Activated B cell treated with CpG ODN at 0.5 μM for 24 hours (primary cell): ENCODE data around the gene ATE1. TPM values are rescaled to one million over a fixed set of nuclear protein-coding genes. Genes with fewer than 3 reads are reported as not detected.
A peak's percentile ranks its signal among the peaks of the same experiment; 100 is the strongest.

ENCODE experiments used
- ATAC-seq: fragments of 200-7000 bp; cut with Tn5 transposase; one replicate; pipeline ENCODE4 v1.10.0; 2021; ENCODE audit warnings: low read depth, mild to moderate bottlenecking, moderate library complexity
- CTCF ChIA-PET: fragments of 350-600 bp; sonication (Branson Sonifier 250); formaldehyde crosslinking; loops from one replicate; lab custom pipeline; 2021; ENCODE audit warnings: antibody characterized with exemption; lab: Charles Lee
- POLR2A ChIA-PET: fragments of 350-600 bp; sonication (Branson Sonifier 250); formaldehyde crosslinking; loops from one replicate; lab custom pipeline; 2021; ENCODE audit warnings: antibody characterized with exemption; lab: Charles Lee
- DNase-seq: peaks from one replicate; pipeline ENCODE4 v3.0.0; 2022
- H3K27ac Mint-ChIP-seq: one replicate; pipeline ENCODE4 v1.8.0; 2020; ENCODE audit warnings: mixed read lengths
- H3K27me3 Mint-ChIP-seq: one replicate; pipeline ENCODE4 v1.8.0; 2021; ENCODE audit warnings: mixed read lengths
- H3K36me3 Mint-ChIP-seq: one replicate; pipeline ENCODE4 v1.8.0; 2021; ENCODE audit warnings: low read depth, mixed read lengths
- H3K4me1 Mint-ChIP-seq: one replicate; pipeline ENCODE4 v1.8.0; 2021; ENCODE audit warnings: mixed read lengths
- H3K4me3 Mint-ChIP-seq: one replicate; pipeline ENCODE4 v1.8.0; 2020; ENCODE audit warnings: mild to moderate bottlenecking, mixed read lengths
- H3K9me3 Mint-ChIP-seq: one replicate; pipeline ENCODE4 v1.8.0; 2020; ENCODE audit warnings: mixed read lengths
- CTCF ChIP-seq: fragments of 200-600 bp; IDR thresholded peaks from one replicate; pipeline ENCODE4 v1.8.0; 2022; ENCODE audit warnings: antibody characterized with exemption, mild to moderate bottlenecking
- intact Hi-C: fragments of 100-400 bp; cut with micrococcal nuclease; formaldehyde crosslinking; loops from one replicate; pipeline ENCODE4 v1.15.1; 2024
- total RNA-seq: library from RNA; stranded (reverse); gene quantifications from 2 replicates; pipeline ENCODE4 v1.2.3, GENCODE V29; 2022

Gene ATE1
- total RNA-seq, 1 donor from 2014 or later: 31.0 TPM

DNA sequence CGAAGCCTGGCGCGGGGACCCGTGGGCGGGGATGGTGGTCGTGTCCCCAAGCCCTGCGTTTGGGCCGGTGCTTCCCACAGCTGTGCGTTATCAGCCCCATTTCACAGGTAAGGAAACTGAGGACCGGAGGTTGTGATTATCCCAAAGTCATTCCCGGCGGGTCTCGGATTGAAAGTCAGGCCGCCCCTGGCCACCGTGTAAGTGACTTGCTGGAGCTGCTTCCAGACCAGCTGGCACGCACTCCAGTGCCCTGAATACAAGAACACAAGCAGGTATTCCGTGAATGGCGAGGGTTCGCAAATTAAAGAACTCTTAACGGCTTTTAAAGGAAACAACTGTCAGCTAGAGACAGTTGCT, 675 bp upstream of the ATE1 start:
- no peak for ATAC-seq

DNA sequence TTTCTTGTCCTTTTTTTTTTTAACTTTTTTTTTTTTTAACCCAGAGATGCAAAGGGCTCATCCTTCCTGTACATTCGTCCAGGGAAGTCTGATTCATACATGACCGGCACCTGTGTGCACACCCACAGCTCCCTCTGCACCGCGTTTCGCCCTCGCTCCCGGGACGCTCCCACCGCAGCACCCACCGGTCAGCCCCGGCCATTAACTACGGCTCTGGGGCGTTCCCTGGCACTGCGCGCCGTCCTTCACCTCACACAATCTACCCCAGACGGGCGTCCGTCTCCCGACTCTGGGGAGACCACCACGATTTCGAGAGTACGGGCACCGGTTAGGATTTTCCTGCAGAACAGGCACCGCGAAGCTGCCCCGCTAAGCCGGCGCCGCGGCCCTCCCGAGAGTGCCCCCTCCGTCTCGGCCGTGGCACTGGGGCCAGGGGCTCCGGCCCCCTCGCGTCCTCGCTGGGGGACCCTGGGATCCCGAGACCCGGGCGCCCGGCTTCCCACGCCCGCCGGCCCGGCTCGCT, 452 bp downstream of the ATE1 start:
- ATAC-seq (peak; percentile 31), DNase-seq (no peak)
- intact Hi-C loops: loop anchor here (5.0 kb wide), 2 partner anchors 950 to 1230 kb away; partner anchors contain the start of gene FAM24B
- POLR2A ChIA-PET: interaction anchor here (0.6 to 2.5 kb wide), 5 partner anchors 8 to 1075 kb away, joined by 3 to 12 read pairs (median 4); partner anchors contain the start of genes NSMCE4A and WDR11
- peak overlapping the region; percentile 94 for H3K4me3 Mint-ChIP-seq
- peak overlapping the region; percentile 75 for H3K27ac Mint-ChIP-seq
- H3K9me3 Mint-ChIP-seq: no peaks in the 10 kb centered on the region
- H3K4me1 Mint-ChIP-seq: peaks cover 22% of the 10 kb centered on the region
- H3K36me3 Mint-ChIP-seq: peaks cover 7% of the 10 kb centered on the region
- CTCF ChIA-PET: no interaction called here
- TF ChIP-seq CTCF: no peak
- no peaks in the 10 kb centered on the region for H3K27me3 Mint-ChIP-seq

More for the DNA sequence above, 675 bp upstream of the ATE1 start:
- Mint-ChIP-seq H3K27ac (peak overlapping the region; percentile 91), H3K4me3 (peak overlapping the region; percentile 94), H3K36me3 (no peaks in the 10 kb centered on the region), H3K27me3 (no peaks in the 10 kb centered on the region), H3K9me3 (no peaks in the 10 kb centered on the region), H3K4me1 (peaks cover 19% of the 10 kb centered on the region)
- no peak for DNase-seq
- TF ChIP-seq CTCF: no peak
- intact Hi-C loops: loop anchor here (1.0 to 5.0 kb wide), 6 partner anchors 47 to 1229 kb away; partner anchors contain the start of genes ACADSB, FAM24B, IKZF5 and NSMCE4A
- CTCF ChIA-PET: no interaction called here
- POLR2A ChIA-PET: interaction anchor here (1.1 to 2.5 kb wide), 5 partner anchors 9 to 1080 kb away, joined by 3 to 12 read pairs (median 4); partner anchors contain the start of genes ACADSB, IKZF5, NSMCE4A and WDR11

DNA sequence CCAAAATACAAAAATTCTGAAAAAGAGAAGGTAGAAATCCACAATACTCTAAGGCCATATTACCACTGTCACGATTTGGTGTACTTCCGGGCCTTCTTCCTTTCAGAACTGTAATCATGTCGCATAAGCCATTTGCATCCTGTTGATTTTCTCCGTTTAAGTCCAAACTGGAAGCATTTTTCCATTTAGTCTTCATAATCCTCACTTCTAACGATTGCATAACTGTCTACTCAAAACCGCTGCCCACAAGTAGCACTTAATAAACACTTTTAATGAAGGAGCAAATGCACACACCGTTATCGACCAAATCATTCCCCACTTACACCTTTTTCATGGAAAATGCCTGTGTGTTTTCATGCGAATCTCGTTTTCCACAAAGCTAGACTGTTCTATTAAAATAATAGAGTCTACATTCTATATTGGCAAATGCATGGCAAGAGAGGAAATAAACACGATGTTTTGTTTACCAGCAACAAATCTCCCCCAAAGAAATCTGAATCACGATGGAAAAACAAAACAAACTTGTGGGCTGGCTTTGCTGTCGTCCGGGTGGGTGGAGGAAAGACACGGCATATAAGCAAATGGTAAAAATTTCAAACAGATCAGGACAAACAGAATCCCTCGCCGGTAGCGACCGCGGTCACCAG, 1.0 kb downstream of the ATE1 start:
- Mint-ChIP-seq H3K27me3 (no peaks in the 10 kb centered on the region), H3K9me3 (no peaks in the 10 kb centered on the region), H3K36me3 (peaks cover 10% of the 10 kb centered on the region), H3K4me1 (peaks cover 22% of the 10 kb centered on the region), H3K4me3 (peak overlapping the region; percentile 94), H3K27ac (peak overlapping the region; percentile 75)
- ChIA-PET CTCF (no interaction called here), POLR2A (interaction anchor here (1.5 to 2.5 kb wide), 2 partner anchors 48 to 1075 kb away, joined by 6 to 12 read pairs; partner anchors contain the start of genes NSMCE4A and WDR11)
- DNase-seq (no peak), ATAC-seq (peak; percentile 1)
- intact Hi-C loops: loop anchor here (5.0 kb wide), 2 partner anchors 951 to 1231 kb away; partner anchors contain the start of gene FAM24B
- no peak for TF ChIP-seq CTCF

DNA sequence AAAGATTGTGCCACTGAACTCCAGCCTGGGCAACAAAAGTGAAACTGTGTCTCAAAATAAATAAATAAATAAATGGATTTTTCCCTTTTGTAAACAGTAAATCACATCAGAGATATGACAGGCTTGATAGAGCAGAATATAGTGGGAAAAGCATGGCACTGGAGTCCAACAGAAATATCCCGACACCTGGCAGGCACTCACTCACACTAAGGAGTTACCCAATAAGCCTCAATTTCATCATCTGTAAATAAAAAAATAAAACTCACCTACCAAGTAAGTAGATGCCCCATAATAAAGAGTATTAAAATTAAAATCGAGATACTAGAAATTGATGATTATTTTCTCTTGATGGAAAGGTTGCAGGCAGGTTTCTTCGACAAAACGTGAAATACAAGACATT, 1.7 kb downstream of the ATE1 start:
- H3K27ac Mint-ChIP-seq: no peak overlapping the region

More for the DNA sequence above, 1.7 kb downstream of the ATE1 start:
- H3K4me1 Mint-ChIP-seq: peaks cover 22% of the 10 kb centered on the region
- CTCF ChIA-PET: no interaction called here
- DNase-seq: no peak
- peaks cover 15% of the 10 kb centered on the region for H3K36me3 Mint-ChIP-seq
- POLR2A ChIA-PET: interaction anchor here (2.5 kb wide), 1 partner anchor 1074 kb away, joined by 12 read pairs; the partner anchor contains the start of gene WDR11
- intact Hi-C loops: loop anchor here (5.0 kb wide), 2 partner anchors 951 to 1231 kb away; partner anchors contain the start of gene FAM24B
- no peak for ATAC-seq
- no peaks in the 10 kb centered on the region for H3K27me3 Mint-ChIP-seq
- no peak for TF ChIP-seq CTCF
- no peaks in the 10 kb centered on the region for H3K9me3 Mint-ChIP-seq
- H3K4me3 Mint-ChIP-seq: peak overlapping the region; percentile 19
